GM18873 (cell line): ENCODE measurements around the gene GDPD1.
"Not testable (repeated sequence)": the region's sequence is repeated elsewhere in the genome, so short reads cannot be mapped to it uniquely, and the experiment has no call there.

Experiments
- ATAC-seq: cut with Tn5 transposase; IDR thresholded peaks from one replicate; pipeline ENCODE4 v1.9.1; 2021; ENCODE audit warnings: mild to moderate bottlenecking, moderate library complexity, moderate number of reproducible peaks; ENCODE audit not compliant: unreplicated experiment, low FRiP score

GDPD1 gene

GRCh38 chr17:59220328-59221158 lies at the start of gene GDPD1:
Gene GDPD1, plus strand, starts transcription at chr17:59220511. Its CDS starts 99 bp downstream, at chr17:59220610.
- ATAC-seq = peak; percentile 83

DNA sequence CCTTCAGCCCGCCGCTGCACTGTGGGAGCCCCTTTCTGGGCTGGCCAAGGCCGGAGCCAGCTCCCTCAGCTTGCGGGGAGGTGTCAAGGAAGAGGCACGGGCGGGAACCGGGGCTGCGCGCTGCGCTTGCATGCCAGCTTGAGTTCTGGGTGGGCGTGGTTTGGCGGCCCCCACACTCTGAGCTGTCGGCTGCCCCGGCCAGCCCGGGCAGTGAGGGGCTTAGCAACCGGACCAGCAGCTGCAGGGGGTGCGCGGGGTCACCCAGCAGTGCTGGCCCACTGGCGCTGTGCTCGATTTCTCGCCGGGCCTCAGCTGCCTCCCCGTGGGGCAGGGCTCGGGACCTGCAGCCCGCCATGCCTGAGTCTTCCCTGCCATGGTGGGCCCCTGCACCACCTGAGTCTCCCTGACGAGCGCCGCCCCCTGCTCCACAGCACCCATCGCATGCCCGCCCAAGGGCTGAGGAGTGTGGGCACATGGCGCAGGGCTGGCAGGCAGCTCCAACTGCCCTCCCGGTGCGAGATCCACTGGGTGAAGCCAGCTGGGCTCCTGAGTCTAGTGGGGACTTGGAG lies 47.8 kb upstream of the GDPD1 start:
- no peak for ATAC-seq

DNA sequence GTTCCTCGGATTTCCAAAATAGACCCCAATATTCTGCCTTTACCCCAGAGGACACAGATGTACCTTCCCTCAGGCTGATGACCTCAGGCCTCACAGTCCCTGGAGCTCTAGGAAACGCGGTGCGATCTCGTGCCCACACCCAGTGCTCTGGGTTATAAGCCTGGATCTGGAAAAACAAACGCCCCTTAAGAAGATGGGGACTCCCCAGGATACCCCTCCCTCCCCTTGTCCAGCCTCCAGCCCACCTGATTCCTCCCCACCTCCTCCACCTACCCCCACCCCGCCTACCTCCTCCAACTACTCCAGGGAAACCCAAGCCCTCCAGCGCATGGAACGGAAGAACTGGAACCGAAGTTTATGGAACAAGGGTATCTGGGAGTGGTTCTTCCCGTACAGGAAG lies 45.6 kb upstream of the GDPD1 start:
- ATAC-seq = no peak

DNA sequence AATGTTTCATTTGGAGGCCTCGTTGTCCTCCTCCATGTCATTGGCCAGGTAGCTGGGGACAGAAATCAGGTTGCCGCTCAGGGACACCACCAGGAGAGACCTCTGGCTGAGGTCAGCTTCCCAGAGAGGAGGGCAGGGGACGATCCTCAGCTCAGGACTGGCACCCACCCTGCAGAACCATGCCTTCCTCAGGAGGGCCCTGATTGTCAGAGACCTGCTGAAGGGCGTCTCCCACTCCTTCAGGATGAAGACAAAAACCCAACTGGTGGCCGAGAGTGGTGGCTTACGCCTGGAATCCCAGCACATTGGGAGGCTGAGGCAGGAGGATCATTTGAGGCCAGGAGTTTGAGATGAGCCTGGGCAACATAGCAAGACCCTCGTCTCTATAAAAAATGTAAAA lies 45.2 kb upstream of the GDPD1 start:
- ATAC-seq = no peak

- ATAC-seq = no peak
These were observed 41.9 kb upstream of the GDPD1 start for GRCh38 chr17:59178266-59178985.

DNA sequence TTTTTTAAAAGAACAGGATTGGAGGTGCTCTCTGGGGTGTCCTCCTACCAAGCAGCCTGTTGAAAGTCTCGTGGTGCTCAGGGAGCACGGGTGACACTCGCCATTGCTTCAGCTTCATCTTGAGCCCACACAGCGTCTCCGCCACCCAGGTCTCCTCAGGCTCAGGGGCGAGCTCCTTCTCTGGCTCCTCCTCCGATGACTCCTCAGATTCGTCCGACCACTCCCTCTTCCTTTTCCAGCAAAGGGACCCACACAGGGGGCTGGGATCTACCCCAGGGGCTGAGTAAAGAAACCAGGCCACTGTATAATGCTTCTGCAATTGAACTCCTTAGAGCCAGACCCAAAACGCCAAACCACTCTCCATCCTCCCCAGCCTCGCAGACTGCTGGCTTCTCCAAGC lies 40.7 kb upstream of the GDPD1 start:
- ATAC-seq = not testable (repeated sequence)

DNA sequence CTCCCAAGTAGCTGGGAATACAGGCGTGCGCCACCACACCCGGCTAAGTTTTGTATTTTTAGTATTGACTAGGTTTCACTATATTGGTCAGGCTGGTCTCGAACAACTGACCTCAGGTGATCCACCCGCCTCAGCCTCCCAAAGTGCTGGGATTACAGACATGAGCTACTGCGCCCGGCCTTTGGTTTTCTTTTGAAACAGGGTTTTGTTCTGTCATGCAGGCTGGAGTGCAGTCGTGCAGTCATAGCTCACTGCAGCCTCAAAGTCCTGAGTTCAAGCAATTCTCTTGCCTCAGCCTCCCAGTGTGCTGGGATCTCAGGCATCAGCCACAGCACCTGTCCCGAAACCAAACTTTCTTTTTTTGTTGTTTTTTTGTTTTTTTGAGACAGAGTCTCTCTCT lies 39.7 kb upstream of the GDPD1 start:
- ATAC-seq = no peak

- ATAC-seq = no peak
These were observed 38.8 kb upstream of the GDPD1 start for GRCh38 chr17:59181481-59181880.

- ATAC-seq = no peak
These were observed 34.3 kb upstream of the GDPD1 start for GRCh38 chr17:59185997-59186396.

DNA sequence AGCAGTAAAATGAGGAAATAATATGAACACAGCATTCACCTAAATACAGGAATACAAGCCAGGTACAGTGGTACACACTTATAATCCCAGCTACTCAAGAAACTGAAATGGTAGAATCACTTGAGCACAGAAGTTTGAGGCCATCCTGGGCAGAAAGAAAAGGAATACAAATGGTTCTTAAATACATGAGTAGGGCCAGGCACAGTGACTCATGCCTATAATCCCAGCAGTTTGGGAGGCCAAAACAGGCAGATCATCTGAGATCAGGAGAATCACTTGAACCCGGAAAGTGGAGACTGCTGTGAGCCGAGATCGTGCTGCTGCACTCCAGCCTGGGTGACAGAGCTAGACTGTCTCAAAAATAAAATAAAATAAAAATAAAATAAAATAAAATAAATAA lies 33.5 kb upstream of the GDPD1 start:
- ATAC-seq = no peak

GRCh38 chr17:59190806-59191205 lies 29.5 kb upstream of the GDPD1 start:
- no peak for ATAC-seq

DNA sequence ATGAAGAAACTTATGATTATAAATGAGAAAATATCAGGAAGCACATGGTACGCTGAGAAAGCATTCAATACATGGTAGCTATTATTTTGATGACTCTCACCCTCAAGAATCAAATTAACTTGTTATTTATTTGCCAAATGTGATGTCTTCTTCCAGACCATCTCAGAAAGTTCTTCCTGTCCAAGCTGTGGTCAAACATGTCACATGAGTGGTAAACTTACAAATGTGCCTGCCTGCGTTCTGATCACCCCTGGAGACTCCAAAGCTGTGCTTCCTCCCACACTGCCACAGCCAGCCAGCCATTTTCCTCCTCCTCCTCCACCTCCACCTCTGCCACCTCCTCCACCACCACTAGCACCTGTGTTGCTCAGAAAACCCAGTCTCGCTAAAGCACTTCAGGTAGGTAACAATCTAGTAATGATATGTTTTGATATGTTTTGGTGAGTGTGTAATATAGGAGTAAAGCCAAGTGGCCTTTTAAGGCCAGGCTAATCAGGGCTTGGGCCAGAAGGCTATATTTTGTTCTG lies 26.9 kb upstream of the GDPD1 start:
- no peak for ATAC-seq

DNA sequence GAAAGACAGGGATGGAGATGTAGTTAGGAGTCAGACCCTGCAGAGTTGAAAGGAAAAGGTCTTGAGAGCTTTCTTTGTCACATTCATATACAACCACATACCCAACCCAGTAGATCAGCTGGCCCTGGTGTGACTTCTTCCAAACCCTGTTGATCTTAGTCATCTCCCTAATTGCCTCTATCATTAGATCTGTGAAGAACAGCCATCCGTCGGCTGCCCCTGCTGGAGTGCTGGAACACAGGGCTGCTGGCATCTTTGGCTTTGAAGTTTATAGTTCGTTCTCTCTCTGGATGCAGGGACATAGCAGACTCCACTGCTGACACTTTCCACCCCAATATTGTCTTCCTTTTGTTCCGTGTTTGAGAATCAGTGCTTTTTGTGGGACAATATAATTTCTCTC lies 20.9 kb upstream of the GDPD1 start:
- no peak for ATAC-seq

GRCh38 chr17:59202320-59202719 lies 18.0 kb upstream of the GDPD1 start:
- ATAC-seq = no peak

DNA sequence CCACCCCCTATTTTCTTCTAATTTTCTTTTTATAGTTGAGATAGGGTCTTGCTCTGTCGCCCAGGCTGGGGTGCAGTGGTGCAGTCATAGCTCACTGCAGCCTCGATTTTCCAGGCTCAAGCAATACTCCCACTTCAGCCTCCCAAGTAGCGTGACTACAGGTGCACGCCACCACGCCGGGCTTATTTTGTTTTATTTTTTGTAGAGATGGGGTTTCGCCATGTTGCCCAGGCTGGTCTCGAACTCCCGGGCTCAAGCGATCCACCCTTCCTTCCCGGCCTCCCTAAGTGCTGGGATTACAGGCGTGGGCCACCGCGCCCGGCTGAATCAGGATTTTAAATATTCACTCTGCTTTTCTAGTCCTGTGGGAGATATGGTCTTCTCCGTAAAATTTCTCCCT lies 941 bp upstream of the GDPD1 start:
- no peak for ATAC-seq

DNA sequence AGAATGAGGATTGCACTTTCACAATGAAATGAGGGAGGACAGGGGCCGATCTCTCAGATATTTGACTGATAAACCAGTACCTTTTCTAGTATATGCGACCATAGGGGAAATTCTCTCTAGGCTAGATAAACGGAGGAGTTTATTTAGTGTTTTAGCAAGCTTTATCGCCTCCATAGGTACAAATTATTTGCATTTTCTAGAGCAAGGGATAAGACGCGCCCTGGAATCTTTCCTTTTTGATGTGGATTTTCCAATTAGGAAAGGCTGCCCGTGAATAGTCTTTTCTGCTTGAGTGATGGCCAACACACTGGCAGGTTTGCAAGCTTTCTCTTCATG lies 351 bp upstream of the GDPD1 start:
- no peak for ATAC-seq

DNA sequence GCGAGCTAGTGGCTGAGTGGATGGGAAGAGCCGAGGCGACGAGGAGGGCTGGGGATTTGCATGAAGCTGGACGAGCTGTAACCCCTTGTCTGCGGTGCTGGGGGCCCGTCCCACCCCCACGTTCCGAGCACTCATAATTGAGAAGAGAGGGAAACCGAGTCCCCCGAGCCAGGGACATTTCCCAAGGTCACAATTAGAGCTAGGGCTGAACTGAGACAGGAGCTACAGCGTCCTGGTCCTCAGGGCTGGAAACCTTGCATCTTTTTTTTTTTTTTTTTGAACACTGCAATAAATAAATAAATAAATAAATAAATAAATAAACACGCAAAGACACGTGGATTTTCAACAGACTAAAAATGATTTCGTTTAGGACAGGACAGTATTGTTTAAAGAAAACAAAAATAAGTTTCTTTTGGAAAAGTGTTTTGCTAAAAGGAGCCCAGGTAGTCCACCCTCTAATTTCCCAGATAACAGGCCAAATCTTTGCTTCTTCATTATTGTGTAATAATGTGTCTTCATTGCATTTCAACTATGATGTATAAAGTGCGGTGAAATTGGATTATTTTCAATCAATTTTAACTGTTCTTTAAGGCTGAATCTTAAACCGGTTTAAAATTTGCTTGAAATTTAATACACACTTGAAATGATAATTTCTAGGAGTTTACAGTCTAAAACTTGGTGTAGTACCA lies 992 bp downstream of the GDPD1 start:
- ATAC-seq = no peak

DNA sequence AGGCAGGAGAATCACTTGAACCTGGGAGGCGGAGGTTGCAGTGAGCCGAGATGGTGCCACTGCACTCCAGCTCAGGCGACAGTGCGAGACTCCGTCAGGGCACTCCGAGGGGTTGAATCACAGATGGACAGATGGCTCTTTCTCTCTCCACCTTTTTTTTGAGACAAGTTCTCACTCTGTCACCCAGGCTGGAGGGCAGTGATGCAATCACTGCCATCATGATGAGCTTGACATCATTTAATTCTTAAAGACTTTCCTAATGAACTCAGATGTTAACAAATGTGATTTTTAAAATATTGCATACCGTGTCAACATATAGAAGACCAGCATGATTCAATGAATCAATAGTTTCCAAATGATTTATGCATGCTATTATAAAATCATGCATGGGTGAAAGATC lies 3.5 kb downstream of the GDPD1 start:
- ATAC-seq = no peak

DNA sequence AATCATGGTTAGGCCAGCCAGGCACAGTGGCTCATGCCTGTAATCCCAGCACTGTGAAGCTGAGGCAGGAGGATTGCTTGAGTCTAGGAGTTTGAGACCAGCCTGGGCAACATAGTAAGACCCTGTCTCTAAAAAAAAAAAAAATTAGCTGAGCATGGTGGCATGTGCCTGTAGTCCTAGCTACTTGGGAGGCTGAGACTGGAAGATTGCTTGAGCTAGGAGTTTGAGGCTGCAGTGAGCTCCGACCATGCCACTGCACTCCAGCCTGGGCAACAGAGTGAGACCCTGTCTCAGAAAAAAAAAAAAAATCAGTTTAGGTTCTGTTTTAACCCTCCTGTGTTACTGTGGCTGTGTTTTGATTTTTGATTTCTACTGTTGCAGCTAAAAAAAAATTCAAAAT lies 8.3 kb downstream of the GDPD1 start:
- not testable (repeated sequence) for ATAC-seq

DNA sequence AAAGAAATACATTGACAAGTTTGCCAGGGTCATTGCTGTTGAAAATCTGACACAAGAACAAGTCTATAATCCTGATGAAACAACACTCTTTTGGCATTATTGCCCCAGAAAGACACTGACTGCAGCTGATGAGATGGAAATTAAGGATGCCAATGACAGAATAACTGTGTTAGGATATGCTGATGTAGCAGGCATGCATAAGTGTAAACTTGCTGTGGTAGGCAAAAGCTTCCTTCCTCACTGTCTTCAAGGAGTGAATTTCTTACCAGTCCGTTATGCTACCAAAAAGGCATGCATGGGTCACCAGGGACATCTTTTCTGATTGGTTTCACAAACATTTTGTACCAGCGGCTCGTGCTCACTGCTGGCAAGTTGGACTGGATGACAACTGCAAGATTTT lies 10.5 kb downstream of the GDPD1 start:
- no peak for ATAC-seq

DNA sequence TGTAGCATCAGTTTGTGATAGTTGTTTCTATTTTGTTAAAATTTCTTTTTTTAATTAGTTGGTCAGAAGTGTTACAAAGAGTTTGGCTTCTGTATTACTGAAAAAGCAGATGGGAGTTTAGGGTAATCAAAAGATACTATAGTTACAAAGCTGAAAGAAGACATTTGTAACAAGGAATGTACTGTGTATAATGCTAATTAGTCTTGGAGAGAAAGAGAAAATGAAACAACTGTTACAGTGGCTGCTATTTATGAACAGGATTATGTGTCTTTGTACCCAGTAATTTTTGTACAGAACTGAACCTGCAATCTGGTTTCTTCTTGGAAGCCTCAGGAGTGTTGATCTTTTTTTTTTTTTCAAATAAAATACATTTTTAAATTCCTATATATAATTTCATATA lies 14.3 kb downstream of the GDPD1 start:
- no peak for ATAC-seq
